NCI-H460 (cell line): ENCODE results near the gene TADA1. TPM values are rescaled to one million over a fixed set of nuclear protein-coding genes. Genes with fewer than 3 reads are reported as not detected.

Experiments used
- DNase-seq: peaks from one replicate; pipeline ENCODE4 v3.0.0-alpha.2; 2016; ENCODE audit warnings: low read depth; ENCODE audit errors: extremely low read depth
- polyA plus RNA-seq: library from polyadenylated mRNA; depleted of rRNA; stranded (reverse); fragments of >200 nt; gene quantifications from 2 replicates; pipeline ENCODE4 v1.2.3, GENCODE V29; 2014; cell fraction: nucleus; rRNA removed
- total RNA-seq: library from RNA; depleted of rRNA; stranded (reverse); fragments of >200 nt; shearing (Covaris generic); gene quantifications from 2 replicates; pipeline ENCODE4 v1.2.3, GENCODE V29; 2014; rRNA removed

TADA1 gene
- total RNA-seq = 26.2 and 27.0 TPM in 2 replicates
- polyA plus RNA-seq = 24.8 and 31.3 TPM in 2 replicates

GRCh38 chr1:166875734-166876539 is at the start of gene TADA1:
TADA1 (minus strand) TSS chr1:166876264; CDS start chr1:166876233, 31 bp downstream.
- DNase-seq = peak; percentile 100

- DNase-seq = no peak
These were observed 48.9 kb upstream of the TADA1 start for GRCh38 chr1:166924823-166925541.

DNA sequence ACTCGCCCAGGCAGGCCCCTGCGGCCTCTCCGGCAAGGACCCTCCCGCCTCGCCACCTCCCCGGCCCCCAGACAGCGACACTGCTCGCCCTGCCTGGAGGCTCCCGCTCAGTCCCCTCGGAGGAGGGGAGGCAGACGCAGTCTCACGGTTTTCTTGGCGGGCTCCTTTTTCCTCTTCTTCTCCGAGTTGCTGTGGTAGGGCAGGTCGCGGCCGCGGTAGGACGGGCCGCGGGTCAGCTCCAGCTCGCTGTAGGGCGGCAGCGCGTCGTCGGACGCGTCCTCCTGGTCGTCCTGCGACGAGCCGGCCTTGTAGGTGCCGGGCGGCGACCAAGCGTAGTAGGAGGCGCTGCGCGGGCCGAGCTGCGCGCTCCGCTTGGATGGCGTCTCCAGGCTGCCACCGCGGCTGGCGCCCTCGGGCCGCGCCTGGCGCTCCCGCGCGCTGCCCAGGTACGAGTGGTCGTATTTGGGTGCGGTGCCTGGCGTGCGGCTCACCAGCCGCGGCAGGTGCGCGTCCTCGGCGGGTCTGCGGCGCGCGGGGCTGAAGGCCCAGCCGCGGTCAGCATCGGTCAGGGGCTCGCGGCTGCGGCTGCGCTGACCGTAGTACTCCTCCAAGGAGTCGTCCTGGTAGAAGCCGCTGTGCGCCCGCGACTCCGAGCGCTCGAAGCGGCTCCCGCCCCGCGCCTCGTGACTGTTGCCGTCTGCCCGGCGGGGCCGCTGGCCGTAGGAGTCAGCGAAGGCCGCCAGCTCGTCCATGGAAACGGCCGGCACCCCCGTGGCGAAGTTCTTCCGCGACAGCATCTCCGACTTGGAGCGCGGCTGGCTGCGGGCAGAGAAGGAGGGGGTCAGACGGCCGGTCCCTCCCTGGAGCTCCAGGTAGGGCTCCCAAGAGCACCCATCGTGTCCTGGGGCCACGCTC is 44.8 kb upstream of the TADA1 start:
- DNase-seq = no peak

DNA sequence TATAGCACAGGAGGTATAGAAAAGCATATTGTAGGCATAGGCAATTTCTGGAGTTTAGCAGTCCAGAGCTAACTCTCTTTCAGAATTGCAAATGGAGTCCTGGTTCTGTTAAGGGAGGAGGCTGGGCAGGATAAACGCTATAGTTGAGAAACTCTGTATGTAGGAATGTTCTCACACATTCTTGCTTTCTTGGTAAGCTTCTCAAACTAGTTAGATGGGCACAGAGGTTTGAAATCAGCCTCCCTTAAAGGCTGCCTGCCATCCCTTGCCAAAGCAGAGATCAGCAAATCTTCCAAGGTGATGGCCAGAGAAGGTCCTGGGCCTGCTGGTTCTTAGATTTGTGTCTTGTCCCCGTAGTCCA is 42.9 kb upstream of the TADA1 start:
- DNase-seq = no peak

DNA sequence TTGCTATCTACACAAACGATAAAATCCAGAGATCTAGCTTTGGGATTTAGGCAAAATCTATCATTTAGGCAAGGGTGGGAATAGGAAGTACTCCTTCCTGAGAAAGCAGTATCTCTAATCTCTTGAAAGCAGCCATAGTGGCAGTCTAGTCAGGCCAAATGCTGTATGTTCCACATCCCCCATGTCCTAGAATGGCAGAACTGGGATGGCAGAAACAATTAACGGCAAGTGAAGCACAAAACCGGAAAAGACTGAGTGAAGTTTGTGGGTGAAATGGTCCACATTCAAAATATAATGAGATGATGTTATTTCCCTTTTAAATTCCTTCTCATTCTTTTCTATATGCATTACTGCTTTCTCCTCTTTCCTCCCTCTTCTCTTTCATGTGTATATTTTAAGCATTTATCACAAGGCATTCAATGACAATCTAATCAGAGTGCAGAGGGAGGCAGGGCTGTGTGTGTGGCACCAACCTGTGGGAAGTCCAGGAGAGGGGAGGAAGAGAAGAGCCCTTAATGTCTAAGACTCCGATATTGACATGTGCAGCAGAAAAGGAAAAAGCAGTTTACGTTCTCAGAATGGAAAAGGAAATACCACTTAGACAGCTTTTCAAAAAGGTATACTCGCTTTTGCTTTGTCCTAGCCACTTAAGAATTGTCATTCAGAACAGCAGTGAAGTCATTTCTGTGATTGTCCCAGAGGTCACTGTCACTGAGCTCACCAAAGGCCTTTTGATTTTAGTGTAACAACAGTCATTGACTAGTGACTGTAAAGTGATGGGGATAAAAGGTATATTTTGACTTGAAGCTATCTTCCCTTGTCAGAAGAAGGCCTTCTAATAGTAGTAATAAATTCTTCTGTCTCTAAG is 42.3 kb upstream of the TADA1 start:
- DNase-seq = no peak

DNA sequence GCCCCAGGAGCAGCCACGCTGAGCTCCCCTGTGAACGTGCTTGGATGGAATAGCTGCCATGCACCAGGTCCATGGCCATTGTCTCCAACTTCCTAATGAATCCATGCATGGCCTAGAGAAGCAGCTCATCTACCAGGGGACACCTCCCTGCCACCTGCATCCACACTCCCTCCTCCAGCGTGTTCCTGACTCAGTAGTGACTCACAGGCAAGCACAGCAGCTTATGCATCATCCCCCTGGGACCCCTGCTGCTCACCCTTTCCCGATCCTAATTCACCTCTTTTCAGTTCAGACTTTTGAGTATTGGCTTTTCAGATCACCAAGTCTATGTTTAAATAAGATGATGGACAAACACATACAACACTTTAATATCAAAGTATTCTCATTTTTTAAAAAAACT is 39.9 kb upstream of the TADA1 start:
- no peak for DNase-seq

- DNase-seq = no peak
These were observed 39.0 kb upstream of the TADA1 start for GRCh38 chr1:166915042-166915441.

DNA sequence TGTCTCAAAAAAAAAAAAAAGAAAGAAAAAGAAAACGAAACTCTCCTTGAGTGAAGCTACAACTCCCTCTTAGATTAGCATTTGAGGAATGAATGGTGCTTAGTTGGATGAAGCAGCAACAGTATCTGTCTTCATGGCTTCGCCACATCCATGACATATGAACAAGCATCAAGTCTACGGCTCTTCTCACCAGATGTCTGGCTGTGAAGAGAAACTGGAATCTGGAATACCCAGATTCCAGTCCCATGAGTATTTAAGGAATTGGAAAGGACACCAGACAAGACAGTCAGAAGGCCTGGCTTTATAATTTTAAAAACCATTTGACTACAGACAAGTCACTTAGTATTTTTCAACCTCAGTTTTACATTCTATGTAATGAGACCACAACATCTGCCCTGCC is 38.0 kb upstream of the TADA1 start:
- no peak for DNase-seq

GRCh38 chr1:166911624-166912023 is 35.6 kb upstream of the TADA1 start:
- DNase-seq = no peak

- peak; percentile 89 for DNase-seq
These were observed 34.4 kb upstream of the TADA1 start for GRCh38 chr1:166910396-166910994.

- DNase-seq = no peak
These were observed 32.9 kb upstream of the TADA1 start for GRCh38 chr1:166908942-166909341.

- no peak for DNase-seq
These were observed 31.7 kb upstream of the TADA1 start for GRCh38 chr1:166907763-166908162.

DNA sequence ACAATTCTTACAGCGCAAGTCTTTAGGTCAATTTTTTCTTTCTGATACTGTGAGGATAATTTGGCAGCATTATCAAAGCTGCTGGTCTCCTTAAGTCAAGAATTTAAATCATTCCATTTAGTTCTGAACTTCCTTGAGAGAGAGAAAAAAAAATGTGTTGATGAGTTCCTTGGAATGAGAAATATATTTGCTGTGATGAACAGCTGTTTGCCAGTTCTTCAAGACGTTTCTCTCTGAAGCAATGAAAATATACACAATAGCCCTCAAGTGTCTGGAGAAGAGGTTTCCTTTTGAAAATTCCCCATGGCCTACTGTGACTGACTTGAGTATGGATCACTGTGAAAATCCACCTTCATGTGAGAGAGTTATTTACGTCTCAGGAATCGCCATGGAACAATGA is 31.0 kb upstream of the TADA1 start:
- DNase-seq = no peak

GRCh38 chr1:166906647-166907046 is 30.6 kb upstream of the TADA1 start:
- DNase-seq = no peak

DNA sequence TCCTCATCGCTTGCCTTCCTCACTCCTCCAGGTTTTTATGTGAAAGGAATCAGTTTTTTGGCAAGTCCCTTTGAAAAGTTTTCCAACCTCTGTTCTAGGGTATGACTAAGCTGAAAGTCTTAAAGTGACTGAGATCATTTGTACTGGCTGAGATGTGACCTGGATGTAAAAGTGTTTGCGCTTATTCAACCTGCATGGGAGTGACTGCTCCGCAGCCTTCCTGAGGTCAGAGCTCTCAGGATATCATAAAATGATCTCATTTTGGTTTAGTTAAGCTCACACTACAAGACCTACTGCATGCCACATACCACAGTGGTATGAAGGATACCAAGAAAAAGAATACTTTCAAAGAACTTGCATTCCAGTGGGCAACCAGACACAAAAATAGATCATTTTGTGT is 29.8 kb upstream of the TADA1 start:
- DNase-seq = no peak

- DNase-seq = no peak
These were observed 29.1 kb upstream of the TADA1 start for GRCh38 chr1:166905136-166905535.

DNA sequence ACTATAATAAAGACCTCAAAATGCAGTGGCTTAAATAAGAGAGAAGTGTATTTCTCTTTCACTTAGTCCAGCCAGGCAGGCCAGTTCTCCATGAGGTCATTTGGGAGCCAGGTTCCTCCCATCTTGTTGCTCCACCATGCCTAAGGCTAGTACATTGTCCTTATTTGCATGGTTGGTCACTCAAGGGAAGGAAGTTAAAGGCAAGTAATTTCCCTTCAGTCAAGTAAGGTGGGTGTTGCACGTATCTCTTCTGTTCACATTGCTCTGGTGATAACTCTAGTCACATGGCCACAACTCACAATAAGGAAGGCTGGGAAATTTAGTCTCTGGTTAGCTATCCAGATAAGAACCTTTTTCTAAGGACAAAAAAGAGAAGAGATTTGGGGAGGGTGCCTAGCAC is 27.2 kb upstream of the TADA1 start:
- DNase-seq = no peak

- no peak for DNase-seq
These were observed 26.2 kb upstream of the TADA1 start for GRCh38 chr1:166902279-166902678.

- no peak for DNase-seq
These were observed 24.9 kb upstream of the TADA1 start for GRCh38 chr1:166900987-166901386.

DNA sequence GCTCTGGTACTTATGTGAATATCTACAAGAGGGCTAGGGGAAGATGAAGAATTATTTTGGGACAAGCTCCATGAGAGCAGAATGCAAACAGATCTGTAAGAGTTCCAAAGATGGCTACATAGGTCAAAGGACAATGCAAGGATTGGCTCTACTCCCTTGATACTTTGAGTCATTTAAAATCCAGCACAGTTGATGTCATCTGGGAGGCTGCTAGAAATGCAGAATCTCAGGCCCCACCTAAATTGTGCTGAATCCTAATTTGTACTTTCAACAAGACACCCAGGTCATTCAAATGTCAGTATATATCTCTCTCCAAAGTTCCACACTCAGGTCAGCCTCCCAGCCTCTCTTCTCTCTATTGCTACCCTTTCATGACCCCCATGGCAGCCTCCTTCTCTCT is 23.7 kb upstream of the TADA1 start:
- no peak for DNase-seq
